ENCODE data around the gene GRIFIN.

The GRIFIN gene

GRCh38 chr7:2510909-2511768, 34.9 kb upstream of the GRIFIN start:
- peaks cover 35% of the 10 kb centered on the region for H3K4me1 Mint-ChIP-seq
- H3K4me3 Mint-ChIP-seq = no peak overlapping the region
- H3K27me3 Mint-ChIP-seq (ENCODE audit: low read depth) = no peaks in the 10 kb centered on the region
- TF ChIP-seq, protein P1, sequence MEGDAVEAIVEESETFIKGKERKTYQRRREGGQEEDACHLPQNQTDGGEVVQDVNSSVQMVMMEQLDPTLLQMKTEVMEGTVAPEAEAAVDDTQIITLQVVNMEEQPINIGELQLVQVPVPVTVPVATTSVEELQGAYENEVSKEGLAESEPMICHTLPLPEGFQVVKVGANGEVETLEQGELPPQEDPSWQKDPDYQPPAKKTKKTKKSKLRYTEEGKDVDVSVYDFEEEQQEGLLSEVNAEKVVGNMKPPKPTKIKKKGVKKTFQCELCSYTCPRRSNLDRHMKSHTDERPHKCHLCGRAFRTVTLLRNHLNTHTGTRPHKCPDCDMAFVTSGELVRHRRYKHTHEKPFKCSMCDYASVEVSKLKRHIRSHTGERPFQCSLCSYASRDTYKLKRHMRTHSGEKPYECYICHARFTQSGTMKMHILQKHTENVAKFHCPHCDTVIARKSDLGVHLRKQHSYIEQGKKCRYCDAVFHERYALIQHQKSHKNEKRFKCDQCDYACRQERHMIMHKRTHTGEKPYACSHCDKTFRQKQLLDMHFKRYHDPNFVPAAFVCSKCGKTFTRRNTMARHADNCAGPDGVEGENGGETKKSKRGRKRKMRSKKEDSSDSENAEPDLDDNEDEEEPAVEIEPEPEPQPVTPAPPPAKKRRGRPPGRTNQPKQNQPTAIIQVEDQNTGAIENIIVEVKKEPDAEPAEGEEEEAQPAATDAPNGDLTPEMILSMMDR (IDR thresholded peaks at IDR 0.05; ENCODE audit: unreplicated experiment in 3 of 3) = no peak
- no peaks in the 10 kb centered on the region for H3K9me3 Mint-ChIP-seq
- H3K27ac Mint-ChIP-seq = no peak overlapping the region
- H3K36me3 Mint-ChIP-seq (ENCODE audit: low read depth) = no peaks in the 10 kb centered on the region

DNA sequence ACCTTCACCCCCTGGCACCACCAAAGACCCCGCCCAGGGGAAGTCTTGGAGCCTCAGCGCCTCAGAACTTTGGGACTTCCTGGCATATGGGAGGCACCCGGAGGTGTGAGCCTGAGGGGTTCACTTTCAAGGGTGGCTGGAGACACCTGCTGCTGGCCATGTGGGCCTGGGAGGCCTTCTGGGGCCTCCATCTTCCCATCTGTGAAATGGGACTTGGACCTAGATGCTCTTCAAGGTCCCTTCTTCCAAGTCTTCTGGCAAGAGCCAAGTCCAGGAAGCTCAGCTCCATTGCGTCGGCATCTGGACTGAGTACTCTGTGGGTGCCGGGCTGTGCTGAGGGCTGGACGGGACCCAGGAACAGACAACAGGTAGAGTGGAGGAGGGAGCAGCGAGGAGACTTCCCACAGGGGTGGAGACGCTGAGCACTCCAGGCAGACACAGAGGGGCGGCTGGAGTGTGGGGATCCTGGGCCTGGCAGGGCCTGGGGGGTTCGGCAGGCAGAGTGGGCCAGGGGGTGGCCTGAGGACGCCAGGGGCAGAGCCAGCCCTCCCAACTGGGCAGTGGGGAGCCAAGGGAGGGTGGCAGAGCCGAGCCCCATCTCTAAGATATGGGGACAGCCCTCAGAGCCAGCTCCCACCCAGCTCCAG, 34.1 kb upstream of the GRIFIN start:
- Mint-ChIP-seq H3K4me3 (no peak overlapping the region), H3K27me3 (ENCODE audit: low read depth) (no peaks in the 10 kb centered on the region), H3K9me3 (no peaks in the 10 kb centered on the region), H3K36me3 (ENCODE audit: low read depth) (no peaks in the 10 kb centered on the region), H3K27ac (peak overlapping the region in 1 of 3 experiments; percentile 51), H3K4me1 (peaks cover 34% of the 10 kb centered on the region)
- TF ChIP-seq, protein P1 (IDR thresholded peaks at IDR 0.05; ENCODE audit: unreplicated experiment in 3 of 3) = no peak

GRCh38 chr7:2509298-2509906, 33.2 kb upstream of the GRIFIN start:
- Mint-ChIP-seq H3K27ac (peak overlapping the region; percentile 81 to 87 (median 87)), H3K4me1 (peaks cover 34% of the 10 kb centered on the region), H3K4me3 (peak overlapping the region in 1 of 3 experiments; percentile 57), H3K9me3 (no peaks in the 10 kb centered on the region), H3K36me3 (ENCODE audit: low read depth) (no peaks in the 10 kb centered on the region), H3K27me3 (ENCODE audit: low read depth) (no peaks in the 10 kb centered on the region)
- TF ChIP-seq, protein P1 (IDR thresholded peaks at IDR 0.05; ENCODE audit: unreplicated experiment in 3 of 3) = no peak

DNA sequence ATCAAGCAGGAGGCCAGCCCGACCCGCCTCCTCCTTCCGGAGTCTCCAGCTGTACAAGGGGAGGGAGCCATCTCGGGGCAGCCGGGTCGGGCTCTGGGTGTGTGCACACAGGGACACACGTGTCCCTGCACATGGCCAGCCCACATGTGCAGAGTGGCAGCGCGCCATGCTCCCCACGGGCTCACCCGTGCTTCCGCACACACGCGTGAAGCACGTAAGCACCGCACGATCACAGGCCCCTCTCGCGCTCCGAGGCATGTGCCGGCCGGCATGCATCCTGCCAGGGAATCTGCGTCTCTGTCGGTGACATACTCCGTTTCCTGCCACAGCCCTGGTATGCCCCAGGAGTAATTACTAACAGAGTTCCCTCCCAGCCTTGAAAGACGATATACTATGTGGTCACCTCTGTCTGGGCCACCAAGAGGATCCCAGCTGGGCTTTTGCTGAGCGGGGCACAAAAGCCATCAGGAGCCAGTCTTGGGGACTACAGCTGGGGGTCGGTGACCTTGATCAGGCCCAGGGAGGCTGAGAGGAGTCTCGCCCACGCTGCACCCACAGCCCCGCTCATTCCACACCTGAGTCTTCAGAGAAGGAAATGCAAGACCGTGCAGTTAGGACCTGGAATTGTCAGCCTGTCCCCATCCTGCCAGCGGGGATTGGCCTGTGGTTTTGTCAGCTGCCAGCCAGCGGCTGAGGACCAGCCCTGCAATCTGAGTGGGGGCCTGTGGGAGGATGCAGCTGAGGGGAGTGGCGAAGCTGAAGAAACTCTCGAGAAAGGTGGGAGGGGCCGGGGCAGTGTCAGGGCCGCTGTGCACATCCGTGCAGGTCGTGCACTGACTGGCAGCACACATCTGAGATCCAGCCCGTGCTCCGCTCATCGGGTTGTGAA, 32.4 kb upstream of the GRIFIN start:
- no peaks in the 10 kb centered on the region for H3K36me3 Mint-ChIP-seq (ENCODE audit: low read depth)

DNA sequence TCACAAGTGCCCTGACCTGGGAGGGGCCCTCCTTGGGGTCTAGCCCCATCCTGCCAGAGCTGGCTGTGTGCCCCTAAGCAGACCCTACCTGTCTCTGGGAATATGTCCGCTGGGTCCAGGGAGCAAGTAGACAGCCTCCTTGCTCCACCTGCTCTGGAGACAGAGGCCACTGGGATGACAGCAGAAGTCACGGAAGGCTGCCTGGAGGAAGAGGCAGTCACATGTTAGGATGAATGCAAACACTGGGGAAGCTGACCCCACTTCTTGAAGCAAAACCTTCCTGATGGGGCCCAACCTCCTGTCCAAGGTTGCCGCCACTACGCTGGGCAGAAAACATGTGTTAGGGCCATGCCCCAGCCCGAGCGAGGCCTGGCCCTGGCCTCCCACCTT, 31.7 kb upstream of the GRIFIN start:
- TF ChIP-seq, protein P1 (IDR thresholded peaks at IDR 0.05; ENCODE audit: unreplicated experiment in 3 of 3) = no peak
- Mint-ChIP-seq H3K27me3 (ENCODE audit: low read depth) (no peaks in the 10 kb centered on the region), H3K36me3 (ENCODE audit: low read depth) (no peaks in the 10 kb centered on the region), H3K9me3 (no peaks in the 10 kb centered on the region), H3K27ac (peak overlapping the region in 1 of 3 experiments; percentile 32), H3K4me1 (peaks cover 40% of the 10 kb centered on the region), H3K4me3 (no peak overlapping the region)

More for the DNA sequence above, 32.4 kb upstream of the GRIFIN start:
- TF ChIP-seq, protein P1 (IDR thresholded peaks at IDR 0.05; ENCODE audit: unreplicated experiment in 3 of 3) = no peak
- Mint-ChIP-seq H3K9me3 (no peaks in the 10 kb centered on the region), H3K4me1 (peaks cover 39% of the 10 kb centered on the region), H3K4me3 (peak overlapping the region; percentile 23 to 57 (median 34)), H3K27me3 (ENCODE audit: low read depth) (no peaks in the 10 kb centered on the region), H3K27ac (peak overlapping the region; percentile 81 to 87 (median 87))
